SW480 (cell line): ENCODE data around the gene FXYD2.
"Not testable (repeated sequence)": the region's sequence is repeated elsewhere in the genome, so short reads cannot be mapped to it uniquely, and the experiment has no call there.

Source experiments
- DNase-seq: peaks from one replicate; pipeline ENCODE4 v3.0.0-alpha.2; 2016; ENCODE audit warnings: low spot score

Gene FXYD2

DNA sequence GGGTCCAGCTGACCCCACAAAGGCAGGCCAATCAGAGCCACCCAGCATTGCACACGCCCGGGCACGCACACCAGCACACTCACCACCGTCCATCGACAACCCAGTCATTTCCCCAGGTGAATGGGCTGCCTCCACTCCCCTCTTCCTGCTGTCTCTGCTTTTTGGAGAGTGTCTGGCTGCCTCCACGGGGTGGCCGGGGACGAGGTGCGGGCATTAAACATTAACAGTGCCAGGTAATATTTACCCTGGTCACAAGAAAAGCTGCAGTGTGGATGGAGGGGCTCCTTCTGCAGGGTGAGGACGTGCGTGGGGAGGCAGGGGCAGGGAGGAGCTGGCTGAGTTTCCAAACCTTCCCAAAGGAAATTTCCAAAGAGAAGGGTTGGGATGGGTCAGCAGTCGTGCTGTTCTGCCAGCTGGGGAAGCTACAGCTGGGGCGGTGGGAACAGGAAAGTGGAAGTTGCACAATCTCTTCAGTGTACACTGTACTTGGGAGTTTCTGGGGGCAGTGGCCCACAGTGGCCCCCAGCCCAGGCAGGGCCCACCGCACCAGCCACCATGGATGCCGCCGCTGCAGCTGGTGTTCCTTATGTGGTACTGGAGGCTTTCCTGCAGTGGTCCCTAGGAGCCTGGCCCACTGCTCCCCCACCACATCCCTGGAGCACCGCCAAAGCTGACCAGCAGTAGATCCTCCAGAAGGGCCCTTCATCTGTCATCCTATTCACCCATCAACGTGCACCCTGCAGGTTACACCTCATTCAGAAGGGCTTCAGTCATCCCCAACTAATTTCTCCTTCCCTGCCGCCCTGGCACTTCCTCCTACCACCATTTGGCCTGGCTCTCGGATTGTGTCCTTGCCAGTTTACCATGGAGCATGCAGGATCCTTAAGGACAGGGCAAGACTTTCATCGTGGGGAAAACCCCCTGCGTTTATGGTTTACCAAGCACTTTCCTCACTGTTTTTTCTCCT is at the start of gene FXYD2:
TSS of gene FXYD2 (minus strand) at position 174 of the 967 bp plus-strand sequence. CDS start at position 108, 66 bp downstream.
- no peak for DNase-seq

DNA sequence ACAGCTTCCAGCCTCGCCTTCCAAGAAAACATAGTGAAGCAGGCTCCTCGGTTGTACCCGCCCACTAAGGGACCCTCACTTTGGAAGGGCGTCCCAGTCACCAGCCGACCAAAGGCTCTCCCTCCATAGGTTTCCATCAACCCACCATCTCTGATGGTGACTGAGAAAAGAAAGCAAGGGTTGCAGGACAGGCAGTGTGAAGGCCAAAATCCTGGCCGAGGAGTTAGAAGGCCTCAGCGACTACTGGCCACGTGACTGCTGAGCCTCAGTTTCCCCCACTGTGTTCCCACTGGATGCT is 49.2 kb upstream of the FXYD2 start:
- DNase-seq, result no peak

DNA sequence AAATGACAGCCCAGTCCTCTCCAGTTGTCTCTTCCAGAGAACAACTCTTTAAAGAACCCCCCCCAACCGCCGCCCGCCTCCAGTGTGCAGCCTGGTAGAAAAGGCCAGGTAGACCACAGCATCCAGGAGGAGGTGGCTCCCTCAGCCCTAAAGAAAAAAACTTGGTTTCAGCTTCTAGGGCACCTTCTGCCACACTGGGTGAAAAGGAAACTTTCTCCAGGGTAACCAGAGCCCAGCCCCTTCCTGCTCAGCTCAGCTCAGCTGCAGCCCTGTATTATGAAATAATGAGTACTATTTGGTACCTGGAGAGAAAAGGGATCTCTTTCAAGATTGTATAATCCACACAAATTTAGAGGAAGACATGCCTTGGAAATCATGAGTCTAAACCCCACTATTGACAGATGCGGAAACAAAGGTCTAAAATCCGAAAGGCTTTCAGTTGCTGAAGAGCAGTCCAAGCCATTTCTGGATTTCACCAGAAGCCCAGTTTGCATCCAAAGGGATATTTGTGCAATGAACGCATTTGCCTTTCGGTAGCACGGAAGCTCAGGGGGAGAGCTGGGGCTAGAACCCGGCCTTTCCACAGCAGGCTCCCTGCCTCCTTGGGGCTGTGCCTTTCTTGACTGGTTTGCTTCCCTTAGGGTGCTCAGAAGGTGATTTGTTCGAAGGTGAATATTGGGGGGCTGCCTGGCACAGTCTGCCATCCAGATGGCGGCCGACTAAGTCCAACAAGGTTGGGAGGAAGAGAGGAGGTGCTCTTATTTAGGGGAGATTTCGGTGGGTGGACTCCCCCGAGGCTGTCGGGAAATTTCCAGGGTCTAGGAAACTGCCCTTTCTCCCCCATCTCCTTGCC is 48.7 kb upstream of the FXYD2 start:
- DNase-seq, result no peak

GRCh38 chr11:117872420-117872961 is 47.9 kb upstream of the FXYD2 start:
- no peak for DNase-seq

DNA sequence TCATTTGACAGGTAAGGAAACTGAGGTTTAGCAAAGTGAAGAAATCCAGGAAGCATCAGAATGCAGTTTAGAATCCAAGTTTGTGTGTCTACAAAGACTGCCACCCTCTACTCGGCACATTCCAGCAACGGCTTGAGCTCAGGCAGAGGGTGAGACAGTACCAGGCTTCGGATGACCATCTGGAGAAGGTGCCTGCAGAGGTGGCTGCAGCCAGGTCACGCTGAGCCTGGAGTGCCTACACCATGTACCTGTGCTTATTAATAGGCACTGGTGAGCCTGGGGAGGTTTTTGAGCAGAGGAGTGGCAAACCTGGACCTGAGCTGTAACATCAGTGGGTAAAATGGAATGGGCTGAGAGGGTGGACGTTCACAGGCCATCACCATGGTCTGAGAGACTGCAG is 47.2 kb upstream of the FXYD2 start:
- no peak for DNase-seq

GRCh38 chr11:117871160-117871559 is 46.6 kb upstream of the FXYD2 start:
- DNase-seq, result no peak

DNA sequence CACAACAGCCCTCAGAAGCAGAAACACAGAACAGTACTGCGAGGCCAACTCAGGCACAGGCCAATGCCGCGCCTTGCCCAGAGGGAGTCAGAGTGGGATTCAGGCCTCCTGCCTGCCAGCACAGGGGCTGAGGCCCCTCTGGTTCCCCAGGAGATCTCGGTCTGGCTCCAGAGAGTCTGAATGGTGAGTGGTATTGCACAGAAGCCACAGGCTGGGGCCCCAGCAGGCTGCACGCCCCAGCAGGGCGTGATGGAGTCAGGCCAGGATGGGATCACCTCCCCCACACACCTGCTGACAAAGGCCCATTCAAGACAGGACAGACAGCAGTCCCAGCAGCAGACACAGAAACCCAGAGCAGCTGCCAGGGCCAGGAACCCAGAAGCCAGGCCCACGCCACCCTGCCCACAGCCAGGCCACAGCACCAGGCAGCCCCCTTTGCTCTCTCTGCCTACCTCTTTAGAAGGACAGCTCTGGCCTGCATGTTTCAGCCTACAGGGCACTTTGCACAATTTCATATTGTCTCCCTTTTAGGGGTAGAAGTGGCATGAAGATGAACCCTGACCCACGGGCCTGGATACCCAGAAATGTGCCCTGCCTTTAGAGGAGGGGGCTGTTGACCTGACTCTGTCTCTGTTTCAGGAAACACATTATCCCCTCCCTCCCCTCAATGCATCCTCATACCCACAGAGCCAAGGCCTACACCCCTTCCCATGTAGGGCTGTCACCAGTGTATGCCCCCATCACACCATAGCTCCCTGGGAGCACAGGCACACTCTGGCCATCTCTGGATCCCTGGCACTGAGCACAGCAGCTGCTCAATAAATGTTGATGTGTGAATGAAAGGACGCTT is 45.8 kb upstream of the FXYD2 start:
- DNase-seq, result peak; percentile 76

- no peak for DNase-seq
Measured at GRCh38 chr11:117869604-117870003, 45.1 kb upstream of the FXYD2 start.

GRCh38 chr11:117868815-117869561 is 44.4 kb upstream of the FXYD2 start:
- no peak for DNase-seq

DNA sequence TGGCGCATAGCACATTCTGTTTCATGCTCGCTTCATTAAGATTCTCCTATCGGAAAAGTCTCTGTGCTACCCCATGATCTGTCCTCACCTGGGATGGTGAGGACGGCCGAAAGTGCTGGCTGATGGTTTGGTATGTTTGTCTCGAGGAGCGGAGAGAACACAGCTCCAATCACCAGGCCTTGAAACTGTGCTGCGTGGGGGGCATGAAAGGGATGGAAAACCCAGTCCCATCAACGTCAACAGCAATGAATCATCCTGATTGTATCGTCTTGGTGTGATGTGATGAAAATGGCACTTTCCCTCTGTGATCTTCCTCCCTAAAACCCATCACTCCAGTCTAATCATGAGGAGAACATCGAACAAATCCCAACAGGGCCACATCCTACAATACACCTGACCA is 43.5 kb upstream of the FXYD2 start:
- DNase-seq, result no peak

- no peak for DNase-seq
Measured at GRCh38 chr11:117866526-117866925, 42.0 kb upstream of the FXYD2 start.

DNA sequence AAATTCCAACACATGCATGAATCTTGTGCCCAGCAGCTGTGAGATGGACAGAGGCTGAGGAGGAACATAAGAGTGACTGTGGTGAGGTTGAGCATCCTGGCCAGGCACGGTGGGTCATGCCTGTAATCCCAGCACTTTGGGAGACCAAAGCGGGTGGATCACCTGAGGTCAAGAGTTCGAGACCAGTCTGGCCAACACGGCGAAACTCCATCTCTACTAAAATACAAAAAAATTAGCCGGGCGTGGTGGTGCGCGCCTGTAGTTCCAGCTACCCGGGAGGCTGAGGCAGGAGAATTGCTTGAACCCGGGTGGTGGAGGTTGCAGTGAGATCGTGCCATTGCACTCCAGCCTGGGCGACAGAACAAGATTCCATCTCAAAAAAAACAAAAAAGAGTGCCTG is 41.0 kb upstream of the FXYD2 start:
- DNase-seq, result not testable (repeated sequence)

- DNase-seq, result no peak
Measured at GRCh38 chr11:117863383-117863782, 38.8 kb upstream of the FXYD2 start.

- no peak for DNase-seq
Measured at GRCh38 chr11:117862753-117863152, 38.2 kb upstream of the FXYD2 start.

GRCh38 chr11:117862019-117862725 is 37.6 kb upstream of the FXYD2 start:
- DNase-seq, result no peak

DNA sequence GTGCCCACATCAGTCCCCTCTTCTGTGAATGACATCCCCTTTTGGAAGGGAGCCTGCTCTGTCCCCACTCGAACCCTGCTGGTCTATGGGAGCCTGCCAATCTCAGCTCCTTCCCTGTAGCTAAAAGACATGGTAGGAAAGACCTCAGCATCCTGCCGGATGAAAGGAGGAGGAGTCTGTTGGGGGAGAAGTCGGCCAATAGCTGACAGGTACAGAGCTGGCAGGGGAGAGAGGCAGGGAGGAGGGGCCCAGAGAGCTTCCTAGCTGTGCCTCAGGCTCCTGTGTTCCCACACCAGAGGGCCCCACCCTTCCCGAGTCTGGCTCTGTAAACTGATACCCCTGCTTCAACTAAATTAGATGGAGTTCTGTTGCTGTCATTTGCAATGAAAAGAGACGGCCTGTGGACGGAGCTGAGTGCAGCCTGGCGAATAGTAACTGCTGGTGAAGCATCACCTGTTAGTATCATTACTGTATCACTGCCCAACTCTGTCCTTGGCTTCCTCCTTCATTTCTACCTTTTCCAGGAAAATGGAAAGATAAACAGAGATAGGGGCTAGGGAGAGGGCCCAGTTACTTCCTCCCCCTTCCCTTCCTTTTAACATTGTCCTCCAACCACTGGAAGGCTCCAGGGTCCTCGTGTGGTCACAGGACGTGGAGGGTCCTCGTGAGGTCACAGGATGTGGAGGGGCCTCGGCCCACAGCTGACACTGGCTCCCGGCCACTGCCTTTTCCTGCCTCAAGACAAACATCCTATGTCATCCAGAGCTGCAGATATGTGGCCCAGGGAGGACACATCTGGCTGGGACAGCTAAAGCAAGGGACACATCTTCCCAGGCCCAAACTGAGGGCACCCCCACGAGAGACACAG is 36.8 kb upstream of the FXYD2 start:
- peak; percentile 50 for DNase-seq

DNA sequence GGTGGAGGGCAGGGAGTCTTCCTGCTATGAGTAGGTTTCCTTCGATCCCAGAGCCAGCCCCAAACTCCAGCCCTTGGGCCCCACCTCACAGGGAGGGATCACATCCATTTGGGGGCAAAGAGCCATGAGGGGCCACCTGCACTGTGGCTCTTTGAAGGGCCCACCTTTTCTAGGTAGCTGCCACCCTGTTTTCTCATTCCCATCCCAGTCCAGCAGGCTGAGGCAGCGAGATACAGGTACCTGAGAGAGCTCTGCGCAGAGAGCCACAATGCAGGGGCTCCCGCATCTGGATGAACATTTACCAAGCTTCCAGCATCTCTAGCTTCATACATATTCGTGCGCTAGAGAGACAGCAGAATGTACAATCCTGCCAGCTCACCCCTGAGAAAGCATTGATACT is 35.6 kb upstream of the FXYD2 start:
- DNase-seq, result no peak

DNA sequence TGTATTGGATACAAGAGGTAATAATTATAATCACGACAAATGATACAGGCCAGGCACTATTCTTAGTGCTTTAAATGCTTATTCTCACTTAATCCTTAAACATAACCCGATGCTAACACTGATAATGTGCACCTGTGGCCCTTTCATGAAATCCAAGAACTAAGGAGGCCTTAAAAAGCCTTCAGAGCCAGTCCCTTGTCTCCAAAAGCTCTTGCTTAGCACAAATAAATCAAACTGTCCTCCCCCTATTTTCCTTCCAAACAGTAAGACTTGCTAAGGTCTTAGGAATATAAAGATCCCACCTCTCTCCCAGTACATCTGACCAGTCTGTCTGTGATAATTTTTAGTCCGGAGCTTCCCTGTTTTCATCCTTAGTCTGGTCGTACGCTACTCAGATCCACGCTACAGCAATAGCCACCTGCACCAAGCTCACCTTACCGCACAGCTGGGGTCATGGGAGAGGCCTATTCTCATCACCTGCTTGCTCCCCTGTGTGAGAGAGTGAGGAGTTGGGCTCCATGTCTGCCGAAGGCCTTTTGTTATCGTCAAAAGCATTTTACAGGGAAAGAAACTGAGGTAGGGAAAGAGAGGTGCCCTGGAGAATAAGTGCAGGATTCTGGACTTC is 35.1 kb upstream of the FXYD2 start:
- DNase-seq, result no peak

GRCh38 chr11:117859061-117859460 is 34.5 kb upstream of the FXYD2 start:
- DNase-seq, result no peak
